HG02938 (cell line): ENCODE measurements around the gene RAB29.

Experiments
- ATAC-seq: cut with Tn5 transposase; IDR thresholded peaks from one replicate; pipeline ENCODE4 v1.9.1; 2021; ENCODE audit warnings: mild to moderate bottlenecking, moderate library complexity; ENCODE audit not compliant: unreplicated experiment

RAB29 gene

GRCh38 chr1:205766038-205766437 lies 9.2 kb downstream of the RAB29 start:
- no peak for ATAC-seq

GRCh38 chr1:205764578-205764977 lies 10.7 kb downstream of the RAB29 start:
- ATAC-seq: no peak

GRCh38 chr1:205763980-205764379 lies 11.3 kb downstream of the RAB29 start:
- no peak for ATAC-seq

- no peak for ATAC-seq
Measured at GRCh38 chr1:205760606-205761005, 14.7 kb downstream of the RAB29 start.

GRCh38 chr1:205756552-205756951 lies 18.7 kb downstream of the RAB29 start:
- ATAC-seq: no peak

GRCh38 chr1:205754857-205755256 lies 20.4 kb downstream of the RAB29 start:
- ATAC-seq: no peak

GRCh38 chr1:205751036-205751651 lies 24.1 kb downstream of the RAB29 start:
- no peak for ATAC-seq

- ATAC-seq: peak; percentile 87
Measured at GRCh38 chr1:205750138-205751035, 24.9 kb downstream of the RAB29 start, which contains the start of gene NUCKS1. Gene NUCKS1 (minus strand): TSS chr1:205750182. CDS start chr1:205749973, 209 bp downstream.

- peak; percentile 65 for ATAC-seq
Measured at GRCh38 chr1:205749234-205750137, 25.8 kb downstream of the RAB29 start.

GRCh38 chr1:205748403-205749233 lies 26.7 kb downstream of the RAB29 start:
- ATAC-seq: peak; percentile 25

GRCh38 chr1:205746757-205747412 lies 28.4 kb downstream of the RAB29 start:
- ATAC-seq: no peak

GRCh38 chr1:205744403-205744802 lies 30.9 kb downstream of the RAB29 start:
- no peak for ATAC-seq

- no peak for ATAC-seq
Measured at GRCh38 chr1:205743977-205744376, 31.3 kb downstream of the RAB29 start.

- ATAC-seq: no peak
Measured at GRCh38 chr1:205741681-205742080, 33.6 kb downstream of the RAB29 start.

- no peak for ATAC-seq
Measured at GRCh38 chr1:205739348-205740160, 35.7 kb downstream of the RAB29 start.

- no peak for ATAC-seq
Measured at GRCh38 chr1:205735218-205735617, 40.1 kb downstream of the RAB29 start.

GRCh38 chr1:205733438-205734175 lies 41.7 kb downstream of the RAB29 start:
- ATAC-seq: no peak

GRCh38 chr1:205729945-205730610 lies 45.2 kb downstream of the RAB29 start:
- ATAC-seq: no peak
